ENCODE measurements around the gene UBE3B.

DNA sequence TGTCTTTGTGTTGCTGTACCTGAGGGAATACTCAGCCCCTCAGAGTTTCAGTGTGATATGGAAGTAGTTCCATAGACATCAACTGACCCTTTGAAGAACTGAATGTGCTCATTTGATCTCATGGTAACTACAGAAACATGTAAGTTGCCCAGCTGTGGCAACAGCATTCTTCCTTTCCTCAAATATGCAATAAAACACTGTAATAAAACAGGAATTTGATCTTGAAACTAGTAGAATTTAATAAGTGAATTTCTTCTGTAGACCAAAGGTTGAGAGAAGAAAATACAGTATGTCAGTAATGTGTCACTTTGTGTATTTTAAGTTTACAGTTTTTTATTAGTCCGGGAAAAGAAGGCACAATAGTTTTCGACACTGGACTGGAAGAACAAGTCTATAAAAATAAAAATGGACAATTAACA, 32.2 kb upstream of the UBE3B start:
- TF ChIP-seq, protein P1, sequence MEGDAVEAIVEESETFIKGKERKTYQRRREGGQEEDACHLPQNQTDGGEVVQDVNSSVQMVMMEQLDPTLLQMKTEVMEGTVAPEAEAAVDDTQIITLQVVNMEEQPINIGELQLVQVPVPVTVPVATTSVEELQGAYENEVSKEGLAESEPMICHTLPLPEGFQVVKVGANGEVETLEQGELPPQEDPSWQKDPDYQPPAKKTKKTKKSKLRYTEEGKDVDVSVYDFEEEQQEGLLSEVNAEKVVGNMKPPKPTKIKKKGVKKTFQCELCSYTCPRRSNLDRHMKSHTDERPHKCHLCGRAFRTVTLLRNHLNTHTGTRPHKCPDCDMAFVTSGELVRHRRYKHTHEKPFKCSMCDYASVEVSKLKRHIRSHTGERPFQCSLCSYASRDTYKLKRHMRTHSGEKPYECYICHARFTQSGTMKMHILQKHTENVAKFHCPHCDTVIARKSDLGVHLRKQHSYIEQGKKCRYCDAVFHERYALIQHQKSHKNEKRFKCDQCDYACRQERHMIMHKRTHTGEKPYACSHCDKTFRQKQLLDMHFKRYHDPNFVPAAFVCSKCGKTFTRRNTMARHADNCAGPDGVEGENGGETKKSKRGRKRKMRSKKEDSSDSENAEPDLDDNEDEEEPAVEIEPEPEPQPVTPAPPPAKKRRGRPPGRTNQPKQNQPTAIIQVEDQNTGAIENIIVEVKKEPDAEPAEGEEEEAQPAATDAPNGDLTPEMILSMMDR (IDR thresholded peaks at IDR 0.05; ENCODE audit: poor library complexity) = no peak
- TF ChIP-seq EZH2 (IDR thresholded peaks at IDR 0.05; ENCODE audit: borderline replicate concordance) (no peak), EZH2phosphoT487 (IDR thresholded peaks at IDR 0.05; ENCODE audit: low read depth, severe bottlenecking, unreplicated experiment) (no peak)

Measured in hepatocyte (in vitro differentiated cells).